GM15510 (cell line): Measurements from ENCODE around the gene SRA1.
A peak's percentile ranks its signal among the peaks of the same experiment; 100 is the strongest.

ENCODE experiments used
- POLR2A ChIP-seq: IDR thresholded peaks from 3 replicates; pipeline ENCODE4 v1.6.1; 2011; ENCODE audit warnings: borderline replicate concordance; ENCODE audit not compliant: insufficient read length; ENCODE audit errors: extremely low read depth

Gene SRA1

GRCh38 chr5:140560227-140560626 is 3.0 kb upstream of the SRA1 start:
- TF ChIP-seq POLR2A = no peak

- no peak for TF ChIP-seq POLR2A
Observed at GRCh38 chr5:140558542-140558941, 1.3 kb upstream of the SRA1 start.

GRCh38 chr5:140557965-140558364 is 692 bp upstream of the SRA1 start:
- TF ChIP-seq POLR2A = no peak

- no peak for TF ChIP-seq POLR2A
Observed at GRCh38 chr5:140556438-140556837, 835 bp downstream of the SRA1 start.

- TF ChIP-seq POLR2A = no peak
Observed at GRCh38 chr5:140555747-140556312, 1.4 kb downstream of the SRA1 start.

- TF ChIP-seq POLR2A = no peak
Observed at GRCh38 chr5:140554454-140554853, 2.8 kb downstream of the SRA1 start.

DNA sequence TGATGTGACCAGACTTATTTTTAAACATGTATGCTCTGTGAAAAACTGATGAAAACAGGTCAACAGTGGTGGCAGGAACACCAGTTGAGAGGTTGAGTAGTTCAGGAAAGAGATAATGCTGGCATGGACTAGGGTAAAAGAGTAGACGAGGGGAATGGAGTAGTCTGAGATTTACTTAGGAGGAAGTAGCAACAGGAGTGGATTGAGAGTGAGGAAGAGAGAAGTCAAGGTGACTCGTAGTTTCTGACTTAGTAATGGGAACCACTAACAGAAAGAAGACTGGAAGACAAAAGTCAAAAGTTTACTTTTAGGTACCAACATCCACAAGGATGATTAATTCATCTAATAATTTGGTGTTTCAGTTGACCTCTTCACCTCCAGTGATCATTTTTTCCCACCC is 3.6 kb downstream of the SRA1 start:
- no peak for TF ChIP-seq POLR2A

- TF ChIP-seq POLR2A = no peak
Observed at GRCh38 chr5:140551872-140552271, 5.4 kb downstream of the SRA1 start.

- TF ChIP-seq POLR2A = no peak
Observed at GRCh38 chr5:140550147-140551079, 6.9 kb downstream of the SRA1 start.

DNA sequence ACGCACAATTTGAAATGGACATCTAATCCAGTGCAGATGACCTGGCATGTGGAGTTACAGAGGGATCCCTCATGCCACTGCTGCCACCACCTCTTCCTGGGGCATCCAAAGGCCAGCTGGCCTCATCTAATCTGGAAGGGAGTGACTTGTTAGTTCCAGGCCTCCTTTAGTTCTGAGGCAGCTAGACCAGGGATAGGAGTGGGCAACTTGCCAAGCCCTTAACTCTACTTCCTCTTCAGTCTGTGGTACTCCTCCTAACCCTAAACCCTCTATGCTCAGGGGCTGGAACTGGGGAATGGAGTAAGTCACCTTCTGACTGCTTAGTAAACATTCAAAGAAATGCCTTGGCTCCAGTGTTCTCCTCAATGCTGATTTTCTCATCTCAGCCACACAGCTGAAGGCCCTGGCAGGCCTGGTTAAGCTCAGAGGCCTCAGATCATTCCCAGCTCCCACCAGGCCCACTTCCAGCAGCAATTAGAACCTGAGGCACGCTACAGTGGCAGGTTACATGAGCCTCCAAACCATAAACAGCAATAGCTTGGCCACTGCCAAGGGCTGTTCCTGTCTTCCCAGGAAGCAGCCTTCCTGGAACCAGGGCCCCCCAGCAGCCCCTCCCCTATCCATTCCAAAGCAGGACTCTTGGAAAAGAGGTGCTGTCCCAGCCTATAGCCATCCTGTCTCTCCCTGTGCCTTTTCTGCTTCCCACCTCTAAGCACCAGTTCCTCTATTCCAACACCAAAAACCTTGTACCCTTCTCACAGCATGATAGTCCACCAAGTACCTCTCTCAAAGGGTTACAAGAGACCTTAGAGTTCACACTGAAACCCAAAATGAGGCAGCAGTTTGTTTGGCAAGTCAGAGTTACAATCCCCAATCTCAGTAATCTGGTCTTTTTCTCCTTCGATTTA is 7.8 kb downstream of the SRA1 start:
- TF ChIP-seq POLR2A = no peak

DNA sequence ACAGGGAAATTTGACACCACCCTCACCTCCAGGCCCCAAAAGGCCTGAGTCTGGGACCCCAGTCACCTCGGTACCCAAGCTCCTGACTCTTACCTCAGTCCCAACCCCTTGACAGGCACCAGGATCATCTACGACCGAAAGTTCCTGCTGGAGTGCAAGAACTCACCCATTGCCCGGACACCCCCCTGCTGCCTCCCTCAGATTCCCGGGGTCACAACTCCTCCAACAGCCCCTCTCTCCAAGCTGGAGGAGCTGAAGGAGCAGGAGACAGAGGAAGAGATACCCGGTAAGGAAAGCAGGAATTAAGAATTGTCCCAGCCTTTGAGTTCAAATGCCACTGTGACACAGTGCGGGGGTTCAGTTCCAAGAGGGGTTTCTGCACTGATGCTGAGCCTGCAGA is 8.5 kb downstream of the SRA1 start:
- TF ChIP-seq POLR2A = no peak

DNA sequence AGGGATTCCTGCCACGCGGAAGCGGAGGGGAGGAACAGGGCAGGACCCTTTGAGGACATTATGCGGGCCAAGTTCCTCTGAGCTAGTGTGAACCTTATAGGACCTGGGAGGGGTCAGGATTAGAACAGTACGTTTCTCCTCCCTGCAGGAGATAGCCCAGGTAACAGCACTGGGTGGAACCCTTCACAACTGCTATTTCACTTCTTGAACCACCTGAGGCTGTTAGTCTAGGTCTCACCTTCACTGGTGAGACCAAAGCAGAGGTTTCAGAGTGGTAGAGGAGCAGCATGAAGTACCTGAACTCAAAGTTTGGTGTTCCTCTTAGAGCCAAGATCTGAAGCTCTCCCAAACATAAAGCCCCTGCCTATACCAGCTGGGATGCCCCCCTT is 9.0 kb downstream of the SRA1 start:
- no peak for TF ChIP-seq POLR2A

GRCh38 chr5:140547508-140548299 is 9.6 kb downstream of the SRA1 start, which contains the start of gene EIF4EBP3:
EIF4EBP3 (plus strand) TSS chr5:140547662; CDS start chr5:140547738, 76 bp downstream.
- TF ChIP-seq POLR2A = peak; percentile 48

GRCh38 chr5:140546851-140547507 is 10.3 kb downstream of the SRA1 start:
- TF ChIP-seq POLR2A = no peak
